MM.1S (cell line): Measurements from ENCODE around the gene NT5C1A.

Experiments
- DNase-seq: peaks from one replicate; pipeline ENCODE4 v3.0.0-alpha.2; 2015
- H2AFZ ChIP-seq: fragments of 300-600 bp; sonication (generic); 2 replicates; pipeline ENCODE4 v1.6.0; 2016; ENCODE audit warnings: antibody characterized with exemption, low read length
- H3F3A ChIP-seq: fragments of 300-600 bp; sonication (generic); 2 replicates; pipeline ENCODE4 v1.6.1; 2016; ENCODE audit warnings: mild to moderate bottlenecking, antibody characterized with exemption, low read length, moderate library complexity, mixed read lengths; ENCODE audit not compliant: insufficient read depth
- H3K27ac ChIP-seq: fragments of 300-600 bp; sonication (generic); 2 replicates; pipeline ENCODE4 v1.5.1; 2016; ENCODE audit warnings: mild to moderate bottlenecking, low read length
- H3K27me3 ChIP-seq: fragments of 300-600 bp; sonication (generic); replicated peaks from 2 replicates; pipeline ENCODE4 v1.6.0; 2016; ENCODE audit warnings: low read length; ENCODE audit not compliant: insufficient read depth
- H3K36me3 ChIP-seq: fragments of 300-600 bp; sonication (generic); replicated peaks from 2 replicates; pipeline ENCODE4 v1.6.1; 2016; ENCODE audit warnings: mild to moderate bottlenecking, low read length, mixed read lengths; ENCODE audit not compliant: insufficient read depth
- H3K4me1 ChIP-seq: fragments of 300-600 bp; sonication (generic); 2 replicates; pipeline ENCODE4 v1.6.1; 2016; ENCODE audit warnings: low read length, mixed read lengths
- H3K4me2 ChIP-seq: fragments of 300-600 bp; sonication (generic); 2 replicates; pipeline ENCODE4 v1.6.0; 2016; ENCODE audit warnings: low read depth, low read length
- H3K4me3 ChIP-seq: fragments of 300-600 bp; sonication (generic); 2 replicates; pipeline ENCODE4 v1.5.1; 2016; ENCODE audit warnings: low read length, mixed read lengths
- H3K79me2 ChIP-seq: fragments of 300-600 bp; sonication (generic); 2 replicates; pipeline ENCODE4 v1.6.1; 2016; ENCODE audit warnings: mixed run types, low read length, mixed read lengths
- H3K9ac ChIP-seq: fragments of 300-600 bp; sonication (generic); 2 replicates; pipeline ENCODE4 v1.6.1; 2016; ENCODE audit warnings: low read length, mixed read lengths
- H3K9me2 ChIP-seq: fragments of 300-600 bp; sonication (generic); replicated peaks from 2 replicates; pipeline ENCODE4 v1.6.1; 2016; ENCODE audit warnings: mild to moderate bottlenecking, low read length, mixed read lengths; ENCODE audit not compliant: insufficient read depth
- H3K9me3 ChIP-seq: fragments of 300-600 bp; sonication (generic); replicated peaks from 2 replicates; pipeline ENCODE4 v1.6.1; 2016; ENCODE audit warnings: mild to moderate bottlenecking, low read length, mixed read lengths; ENCODE audit not compliant: insufficient read depth
- H4K20me1 ChIP-seq: fragments of 300-600 bp; sonication (generic); 2 replicates; pipeline ENCODE4 v1.6.1; 2016; ENCODE audit warnings: mild to moderate bottlenecking, low read length, moderate library complexity, mixed read lengths; ENCODE audit not compliant: insufficient read depth
- CTCF ChIP-seq: fragments of 300-600 bp; sonication (generic); IDR thresholded peaks from 2 replicates; pipeline ENCODE4 v1.5.1; 2016; ENCODE audit warnings: antibody characterized with exemption, low read length, mixed read lengths
- EZH2 ChIP-seq: fragments of 300-600 bp; sonication (generic); optimal IDR thresholded peaks from 2 replicates; pipeline ENCODE3; 2017; ENCODE audit warnings: low read depth, mild to moderate bottlenecking, antibody characterized with exemption, low read length, mixed read lengths
- EZH2phosphoT487 ChIP-seq: fragments of 300-600 bp; sonication (generic); IDR thresholded peaks from 2 replicates; pipeline ENCODE4 v1.6.1; 2018; ENCODE audit warnings: antibody characterized with exemption, low read length

Gene NT5C1A

DNA sequence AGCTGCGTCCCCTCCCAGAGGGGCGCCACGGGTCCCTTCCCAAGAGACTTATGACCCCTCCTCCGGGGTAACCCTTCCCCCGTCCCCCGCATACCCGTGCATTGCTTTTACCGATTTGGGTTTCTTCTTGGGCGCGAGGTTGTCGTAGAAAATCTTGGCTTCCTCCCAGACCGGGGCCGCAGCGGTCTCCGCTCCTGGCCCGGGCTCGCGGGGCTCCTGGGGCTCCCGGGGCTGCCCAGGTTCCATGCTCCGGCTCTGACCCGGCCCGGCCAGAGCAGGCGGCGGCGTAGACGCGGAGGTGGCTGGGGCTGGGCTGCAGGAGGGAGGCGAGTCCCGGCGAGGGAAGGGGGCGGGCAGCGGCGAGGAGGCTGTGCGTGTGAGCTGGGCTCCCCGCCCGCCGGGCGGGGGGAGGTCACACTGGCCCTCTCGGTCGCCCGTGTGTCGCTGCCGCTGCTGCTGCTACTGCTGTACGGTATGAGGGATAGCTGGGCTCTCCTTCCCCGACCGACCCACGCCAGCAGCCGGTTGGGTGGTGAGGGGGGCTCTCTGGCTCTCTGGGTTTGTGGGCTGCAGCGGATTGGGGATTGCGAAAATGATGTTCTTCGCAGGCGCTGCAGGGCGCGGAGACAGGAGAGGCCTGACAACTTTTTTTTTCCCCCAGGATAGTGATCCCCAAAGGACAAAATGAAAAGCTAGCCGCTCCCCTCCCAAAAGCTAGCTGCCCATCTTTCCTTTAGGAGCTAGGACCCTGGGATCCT, at the start of gene NT5C1A:
NT5C1A (minus strand) TSS at position 315 of the 758 bp plus-strand sequence; CDS start at position 246, 69 bp downstream.
- no peak within 1 kb of the TSS for H3K27ac ChIP-seq
- peak within 1 kb of the TSS; percentile 58; the same call in 1 of the 2 replicates for H3K9ac ChIP-seq
- no peaks in the 10 kb centered on the region for H3F3A ChIP-seq
- TF ChIP-seq CTCF (no peak), EZH2 (no peak), EZH2phosphoT487 (no peak)
- H3K36me3 ChIP-seq, result no peaks in the 10 kb centered on the region
- no peaks in the 10 kb centered on the region for H3K9me2 ChIP-seq
- H3K79me2 ChIP-seq, result no peaks in the 10 kb centered on the region
- peaks cover 4% of the 10 kb centered on the region; the same call in 1 of the 2 replicates for H3K4me1 ChIP-seq
- DNase-seq, result peak; percentile 41
- no peaks in the 10 kb centered on the region for H3K9me3 ChIP-seq
- H4K20me1 ChIP-seq, result no peaks in the 10 kb centered on the region
- peak within 1 kb of the TSS; percentile 69 for H3K4me3 ChIP-seq
- 0 out of 2 replicates have a peak, but pooled peaks cover 12% of the 10 kb centered on the region for H3K27me3 ChIP-seq
- peak within 1 kb of the TSS; percentile 97 for H3K4me2 ChIP-seq
- peak within 1 kb of the TSS; percentile 92 for H2AFZ ChIP-seq

GRCh38 chr1:39721664-39722063, 49.8 kb upstream of the NT5C1A start:
- H3K27me3 ChIP-seq, result no peaks in the 10 kb centered on the region
- no peak for DNase-seq
- no peaks in the 10 kb centered on the region for H3K9me2 ChIP-seq
- no peaks in the 10 kb centered on the region for H3K79me2 ChIP-seq
- H3K4me2 ChIP-seq, result no peak overlapping the region
- H3F3A ChIP-seq, result peaks cover 5% of the 10 kb centered on the region; the same call in 1 of the 2 replicates
- no peak overlapping the region for H2AFZ ChIP-seq
- H3K27ac ChIP-seq, result no peak overlapping the region
- TF ChIP-seq EZH2 (no peak), EZH2phosphoT487 (no peak), CTCF (no peak)
- H3K4me3 ChIP-seq, result no peak overlapping the region
- H3K9ac ChIP-seq, result no peak overlapping the region
- no peaks in the 10 kb centered on the region for H3K9me3 ChIP-seq
- peaks cover 7% of the 10 kb centered on the region for H3K4me1 ChIP-seq
- no peaks in the 10 kb centered on the region for H3K36me3 ChIP-seq
- H4K20me1 ChIP-seq, result no peaks in the 10 kb centered on the region

- Histone ChIP-seq H3K79me2 (no peaks in the 10 kb centered on the region), H3K9me3 (no peaks in the 10 kb centered on the region), H3K36me3 (no peaks in the 10 kb centered on the region), H3F3A (peaks cover 5% of the 10 kb centered on the region; the same call in 1 of the 2 replicates), H2AFZ (peak overlapping the region; percentile 36), H3K27me3 (no peaks in the 10 kb centered on the region), H3K9me2 (no peaks in the 10 kb centered on the region), H3K27ac (peak overlapping the region; percentile 41; the same call in 1 of the 2 replicates), H3K4me2 (peak overlapping the region; percentile 46), H3K4me3 (peak overlapping the region; percentile 4; the same call in 1 of the 2 replicates), H3K9ac (0 out of 2 replicates have a peak overlapping the region, but pooled peaks have one; percentile 13), H4K20me1 (no peaks in the 10 kb centered on the region), H3K4me1 (peaks cover 5% of the 10 kb centered on the region; the same call in 1 of the 2 replicates)
- TF ChIP-seq EZH2 (no peak), CTCF (peak; percentile 68)
- peak; percentile 81 for DNase-seq
These were observed 48.4 kb upstream of the NT5C1A start for GRCh38 chr1:39720094-39720999.
